H1 (cell line): ENCODE measurements around the gene MEIOSIN. TPM values are rescaled to one million over a fixed set of nuclear protein-coding genes. Genes with fewer than 3 reads are reported as not detected.

Experiments
- CEBPB ChIP-seq: IDR thresholded peaks from 2 replicates; pipeline ENCODE4 v1.6.1; 2012; ENCODE audit warnings: low read depth, low read length
- JUN ChIP-seq: IDR thresholded peaks from 2 replicates; pipeline ENCODE4 v1.6.1; 2011; ENCODE audit warnings: low read depth, mild to moderate bottlenecking, improper control_type of control experiment, low read length
- KDM5A ChIP-seq: fragments of 200-600 bp; IDR thresholded peaks from 2 replicates; pipeline ENCODE4 v1.7.1; 2012; ENCODE audit warnings: mild to moderate bottlenecking, low read length, inconsistent platforms, mixed read lengths
- PHF8 ChIP-seq: fragments of 200-600 bp; sonication (generic); conservative IDR thresholded peaks from 2 replicates; pipeline ENCODE4 v1.7.1; 2012; ENCODE audit warnings: low read depth, mild to moderate bottlenecking, inconsistent platforms, low read length, moderate library complexity
- POLR2A ChIP-seq, 2 experiments: IDR thresholded peaks; 1 replicate in 1 of 2; 2 replicates in 1 of 2; pipeline ENCODE4 v1.6.1; 2011; ENCODE audit warnings: low read depth in 2 of 2, low read length in 2 of 2, mild to moderate bottlenecking in 2 of 2; ENCODE audit errors: control extremely low read depth in 1 of 2
- RFX5 ChIP-seq: IDR thresholded peaks from 2 replicates; pipeline ENCODE4 v1.6.1; 2011; ENCODE audit warnings: low read depth, low read length, improper control_type of control experiment, borderline replicate concordance
- SIN3A ChIP-seq, 2 experiments: IDR thresholded peaks in 1 of 2; conservative IDR thresholded peaks in 1 of 2; 2 replicates each; pipeline ENCODE4 v1.6.1; 2011 to 2012; ENCODE audit warnings: low read length in 2 of 2, improper control_type of control experiment in 1 of 2, low read depth in 1 of 2, mild to moderate bottlenecking in 1 of 2
- polyA plus RNA-seq, 7 experiments: library from polyadenylated mRNA; depleted of rRNA in 3 of 7; stranded (reverse) in 5 of 7; unstranded in 2 of 7; fragments of >200 nt in 5 of 7; fragments of 200-250 nt in 2 of 7; gene quantifications; 1 replicate in 5 of 7; 2 replicates in 1 of 7; 4 replicates in 1 of 7; pipeline versions ENCODE4 v1.2.1 to v1.2.3, GENCODE V29; 2011 to 2013; ENCODE audit warnings: missing spikeins in 2 of 7, mixed read lengths in 2 of 7
- total RNA-seq: library from RNA; stranded (reverse); fragmentation: NEBNext Ultra II Directional; extraction: Animal tissue kit (Norgen Biotek cat#: 25700); gene quantifications from 2 replicates; pipeline ENCODE4 v1.2.1, GENCODE V29; 2021

MEIOSIN gene
- total and polyA plus RNA-seq, 2 of the 8 experiments (the other 6 are each of a cell fraction or from before 2014, with no cell fraction given), result 0.11 TPM; not detected in 1

DNA sequence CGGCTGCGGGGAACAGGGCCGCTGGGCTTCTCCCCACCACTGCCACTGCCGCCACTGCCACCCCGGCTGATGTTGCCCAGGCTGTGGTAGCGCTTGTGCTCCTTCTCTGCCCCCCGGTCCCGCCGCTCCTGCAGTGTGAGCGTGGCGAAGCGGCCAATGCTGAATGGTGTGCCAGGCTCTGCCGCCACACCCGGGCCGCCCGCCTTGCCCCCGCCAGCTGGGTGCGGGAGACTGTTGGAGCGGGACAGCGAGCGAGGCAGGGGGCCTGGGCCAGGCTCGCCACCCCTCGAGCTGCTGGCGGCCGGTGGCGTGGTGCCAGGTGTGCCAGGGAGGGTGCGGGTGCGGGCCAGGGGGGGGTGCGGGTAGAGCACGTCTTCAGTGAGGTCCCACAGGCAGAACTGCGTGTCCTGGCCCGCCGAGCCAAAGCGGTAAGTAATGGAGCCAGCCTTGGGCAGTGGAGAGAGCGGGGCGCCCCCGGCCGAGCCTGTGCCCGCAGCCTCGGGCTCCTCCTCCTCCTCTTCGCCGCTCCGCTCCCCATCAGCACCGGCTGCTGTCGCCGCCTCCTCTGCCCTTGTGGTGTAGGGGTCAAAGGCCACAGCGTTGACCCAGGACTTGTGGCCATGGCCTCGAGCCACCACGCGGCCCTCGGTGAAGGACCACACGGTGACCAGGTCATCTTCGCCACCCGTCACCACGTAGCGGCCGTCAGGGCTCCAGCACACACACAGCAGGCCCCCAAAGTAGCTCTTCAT is 52.7 kb downstream of the MEIOSIN start (continued):
- no peak for TF ChIP-seq JUN
- TF ChIP-seq PHF8, result no peak
- no peak for TF ChIP-seq SIN3A (conservative IDR thresholded peaks at IDR 0.05 in 1 of 2, IDR thresholded peaks at IDR 0.05 in 1 of 2; ENCODE audit: low read depth in 1 of 2, low read length in 2 of 2)
- no peak for TF ChIP-seq RFX5
- TF ChIP-seq CEBPB, result no peak
- no peak for TF ChIP-seq KDM5A
- TF ChIP-seq POLR2A (IDR thresholded peaks at IDR 0.05; ENCODE audit: control extremely low read depth in 1 of 2, low read depth in 2 of 2, low read length in 2 of 2), result no peak
- TF ChIP-seq, all 59 proteins: peak for 0
